Measurements from ENCODE around the gene ALG11. TPM values are rescaled to one million over a fixed set of nuclear protein-coding genes. Genes with fewer than 3 reads are reported as not detected.

The ALG11 gene
- total RNA-seq, 1 experiment from 2014 or later = 22.6 TPM

DNA sequence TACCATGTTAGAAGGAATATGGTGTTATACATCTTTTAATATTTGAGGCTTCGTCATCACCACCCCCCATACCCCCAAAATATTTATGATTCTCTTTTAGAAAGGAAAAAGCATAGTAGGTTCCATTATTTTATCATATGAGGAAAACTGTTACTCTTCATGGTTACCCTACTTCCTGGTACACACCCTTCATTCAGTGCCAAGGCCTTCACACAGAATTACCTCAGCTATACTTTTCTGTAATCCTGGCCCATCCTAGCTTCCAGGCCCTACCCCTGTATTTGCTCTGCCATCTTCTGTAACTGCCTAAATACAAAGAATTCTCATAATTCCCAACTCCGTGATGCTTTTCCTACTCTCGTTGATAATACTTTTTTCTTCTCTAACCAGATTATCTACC lies 8.0 kb downstream of the ALG11 start:
- H3K9me2 ChIP-seq (ENCODE audit: insufficient read depth) = no peaks in the 10 kb centered on the region
- H3K27ac ChIP-seq (ENCODE audit: low read depth, low read length) = no peak overlapping the region

DNA sequence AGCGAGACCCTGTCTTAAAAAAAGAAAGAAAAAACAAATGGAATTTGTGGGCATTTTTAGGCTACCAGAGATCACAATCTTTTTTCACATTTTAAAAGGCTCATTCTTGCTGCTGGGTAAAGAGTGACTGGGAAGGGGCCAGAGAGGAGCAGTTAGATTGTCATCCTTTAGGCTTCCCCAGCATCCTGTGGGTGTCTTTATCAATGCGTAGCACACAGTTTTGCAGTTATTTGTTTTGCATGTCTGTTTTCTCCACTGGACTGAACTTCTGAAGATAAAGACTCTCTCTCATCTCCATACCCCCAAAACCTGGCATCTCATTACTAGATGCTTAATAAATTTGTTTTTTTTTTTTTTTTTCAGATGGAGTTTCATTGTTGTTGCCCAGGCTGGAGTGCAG lies 10.2 kb downstream of the ALG11 start:
- Histone ChIP-seq H3K4me2 (ENCODE audit: low read length) (no peak overlapping the region), H3K9me3 (ENCODE audit: control insufficient read depth in 1 of 2, insufficient read depth in 1 of 2, low read depth in 1 of 2, low read length in 2 of 2) (no peaks in the 10 kb centered on the region), H3K27ac (ENCODE audit: low read depth, low read length) (no peak overlapping the region), H2AFZ (ENCODE audit: low read depth, low read length, poor library complexity, severe bottlenecking) (no peak overlapping the region), H3K79me2 (ENCODE audit: insufficient read depth, low read length) (peaks cover 14% of the 10 kb centered on the region), H3K4me3 (replicated peaks in 1 of 2; ENCODE audit: low read depth in 1 of 2, low read length in 2 of 2) (no peak overlapping the region), H3K36me3 (ENCODE audit: control insufficient read depth in 1 of 2, insufficient read depth in 2 of 2, low read length in 2 of 2) (peaks cover 7 to 10% of the 10 kb centered on the region in 2 experiments; a peak in 3 of 4 replicates), H3K9ac (ENCODE audit: low read length) (no peak overlapping the region), H3K27me3 (ENCODE audit: insufficient read depth, low read length) (no peaks in the 10 kb centered on the region), H4K20me1 (ENCODE audit: insufficient read depth) (no peaks in the 10 kb centered on the region), H3K4me1 (ENCODE audit: control insufficient read depth in 1 of 2, insufficient read depth in 2 of 2, low read length in 2 of 2) (no peaks in the 10 kb centered on the region), H3K9me2 (ENCODE audit: insufficient read depth) (no peaks in the 10 kb centered on the region)
- CTCF ChIA-PET = no interaction called here
- no peak for DNase-seq (ENCODE audit: low read depth, low spot score)
- intact Hi-C loops (cut with micrococcal nuclease) = no loop called here
- no peak for ATAC-seq
- POLR2A ChIA-PET = no interaction called here
- RAD21 ChIA-PET (ENCODE audit: low non-redundant PET in 1 of 2, low total read pairs in 2 of 2, uncharacterized antibody in 2 of 2, unreplicated experiment in 2 of 2) = no interaction called here
- BruUV-seq (replicated peaks) = no TSS peak
- TF ChIP-seq POLR2AphosphoS5 (IDR thresholded peaks at IDR 0.05; ENCODE audit: low read depth, low read length) = no peak
- no peak for TF ChIP-seq ELF1 (IDR thresholded peaks at IDR 0.05; ENCODE audit: borderline replicate concordance, low read depth)
- TF ChIP-seq, protein P1, sequence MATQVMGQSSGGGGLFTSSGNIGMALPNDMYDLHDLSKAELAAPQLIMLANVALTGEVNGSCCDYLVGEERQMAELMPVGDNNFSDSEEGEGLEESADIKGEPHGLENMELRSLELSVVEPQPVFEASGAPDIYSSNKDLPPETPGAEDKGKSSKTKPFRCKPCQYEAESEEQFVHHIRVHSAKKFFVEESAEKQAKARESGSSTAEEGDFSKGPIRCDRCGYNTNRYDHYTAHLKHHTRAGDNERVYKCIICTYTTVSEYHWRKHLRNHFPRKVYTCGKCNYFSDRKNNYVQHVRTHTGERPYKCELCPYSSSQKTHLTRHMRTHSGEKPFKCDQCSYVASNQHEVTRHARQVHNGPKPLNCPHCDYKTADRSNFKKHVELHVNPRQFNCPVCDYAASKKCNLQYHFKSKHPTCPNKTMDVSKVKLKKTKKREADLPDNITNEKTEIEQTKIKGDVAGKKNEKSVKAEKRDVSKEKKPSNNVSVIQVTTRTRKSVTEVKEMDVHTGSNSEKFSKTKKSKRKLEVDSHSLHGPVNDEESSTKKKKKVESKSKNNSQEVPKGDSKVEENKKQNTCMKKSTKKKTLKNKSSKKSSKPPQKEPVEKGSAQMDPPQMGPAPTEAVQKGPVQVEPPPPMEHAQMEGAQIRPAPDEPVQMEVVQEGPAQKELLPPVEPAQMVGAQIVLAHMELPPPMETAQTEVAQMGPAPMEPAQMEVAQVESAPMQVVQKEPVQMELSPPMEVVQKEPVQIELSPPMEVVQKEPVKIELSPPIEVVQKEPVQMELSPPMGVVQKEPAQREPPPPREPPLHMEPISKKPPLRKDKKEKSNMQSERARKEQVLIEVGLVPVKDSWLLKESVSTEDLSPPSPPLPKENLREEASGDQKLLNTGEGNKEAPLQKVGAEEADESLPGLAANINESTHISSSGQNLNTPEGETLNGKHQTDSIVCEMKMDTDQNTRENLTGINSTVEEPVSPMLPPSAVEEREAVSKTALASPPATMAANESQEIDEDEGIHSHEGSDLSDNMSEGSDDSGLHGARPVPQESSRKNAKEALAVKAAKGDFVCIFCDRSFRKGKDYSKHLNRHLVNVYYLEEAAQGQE (IDR thresholded peaks at IDR 0.05; ENCODE audit: low read depth) = no peak
- TF ChIP-seq RAD21 (IDR thresholded peaks at IDR 0.05; ENCODE audit: low read depth) = no peak
- TF ChIP-seq FOSL1 (IDR thresholded peaks at IDR 0.05; ENCODE audit: low read depth) = no peak
- TF ChIP-seq CEBPB (IDR thresholded peaks at IDR 0.05; ENCODE audit: low read depth) = no peak
- TF ChIP-seq, protein P2, sequence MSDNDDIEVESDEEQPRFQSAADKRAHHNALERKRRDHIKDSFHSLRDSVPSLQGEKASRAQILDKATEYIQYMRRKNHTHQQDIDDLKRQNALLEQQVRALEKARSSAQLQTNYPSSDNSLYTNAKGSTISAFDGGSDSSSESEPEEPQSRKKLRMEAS (IDR thresholded peaks at IDR 0.05) = no peak
- no peak for TF ChIP-seq EGR1 (IDR thresholded peaks at IDR 0.05; ENCODE audit: low read depth)
- no peak for TF ChIP-seq SP1 (IDR thresholded peaks at IDR 0.05; ENCODE audit: low read depth)
- TF ChIP-seq YY1 (IDR thresholded peaks at IDR 0.05; ENCODE audit: extremely low read depth, insufficient replicate concordance, low read depth, low read length) = no peak
- TF ChIP-seq EZH2 (IDR thresholded peaks at IDR 0.05) = no peak
- TF ChIP-seq JUND (IDR thresholded peaks at IDR 0.05) = no peak

More for the DNA sequence above, 8.0 kb downstream of the ALG11 start:
- Histone ChIP-seq H2AFZ (ENCODE audit: low read depth, low read length, poor library complexity, severe bottlenecking) (no peak overlapping the region), H4K20me1 (ENCODE audit: insufficient read depth) (no peaks in the 10 kb centered on the region), H3K4me1 (ENCODE audit: control insufficient read depth in 1 of 2, insufficient read depth in 2 of 2, low read length in 2 of 2) (no peaks in the 10 kb centered on the region), H3K4me2 (ENCODE audit: low read length) (no peak overlapping the region), H3K9me3 (ENCODE audit: control insufficient read depth in 1 of 2, insufficient read depth in 1 of 2, low read depth in 1 of 2, low read length in 2 of 2) (no peaks in the 10 kb centered on the region), H3K27me3 (ENCODE audit: insufficient read depth, low read length) (no peaks in the 10 kb centered on the region), H3K79me2 (ENCODE audit: insufficient read depth, low read length) (peaks cover 18% of the 10 kb centered on the region), H3K9ac (ENCODE audit: low read length) (no peak overlapping the region), H3K4me3 (replicated peaks in 1 of 2; ENCODE audit: low read depth in 1 of 2, low read length in 2 of 2) (no peak overlapping the region), H3K36me3 (ENCODE audit: control insufficient read depth in 1 of 2, insufficient read depth in 2 of 2, low read length in 2 of 2) (peaks cover 7 to 10% of the 10 kb centered on the region in 2 experiments; a peak in 3 of 4 replicates)
- BruUV-seq (replicated peaks) = no TSS peak
- ATAC-seq (no peak), DNase-seq (ENCODE audit: low read depth, low spot score) (no peak)
- CTCF ChIA-PET = no interaction called here
- intact Hi-C loops (cut with micrococcal nuclease) = no loop called here
- TF ChIP-seq EGR1 (IDR thresholded peaks at IDR 0.05; ENCODE audit: low read depth) (no peak), JUND (IDR thresholded peaks at IDR 0.05) (no peak), ELF1 (IDR thresholded peaks at IDR 0.05; ENCODE audit: borderline replicate concordance, low read depth) (no peak), YY1 (IDR thresholded peaks at IDR 0.05; ENCODE audit: extremely low read depth, insufficient replicate concordance, low read depth, low read length) (no peak), POLR2A (IDR thresholded peaks at IDR 0.05; ENCODE audit: borderline replicate concordance, extremely low read depth, insufficient read depth, insufficient read length) (no peak), EZH2phosphoT487 (IDR thresholded peaks at IDR 0.05; ENCODE audit: borderline replicate concordance) (no peak)
- TF ChIP-seq, protein P3, sequence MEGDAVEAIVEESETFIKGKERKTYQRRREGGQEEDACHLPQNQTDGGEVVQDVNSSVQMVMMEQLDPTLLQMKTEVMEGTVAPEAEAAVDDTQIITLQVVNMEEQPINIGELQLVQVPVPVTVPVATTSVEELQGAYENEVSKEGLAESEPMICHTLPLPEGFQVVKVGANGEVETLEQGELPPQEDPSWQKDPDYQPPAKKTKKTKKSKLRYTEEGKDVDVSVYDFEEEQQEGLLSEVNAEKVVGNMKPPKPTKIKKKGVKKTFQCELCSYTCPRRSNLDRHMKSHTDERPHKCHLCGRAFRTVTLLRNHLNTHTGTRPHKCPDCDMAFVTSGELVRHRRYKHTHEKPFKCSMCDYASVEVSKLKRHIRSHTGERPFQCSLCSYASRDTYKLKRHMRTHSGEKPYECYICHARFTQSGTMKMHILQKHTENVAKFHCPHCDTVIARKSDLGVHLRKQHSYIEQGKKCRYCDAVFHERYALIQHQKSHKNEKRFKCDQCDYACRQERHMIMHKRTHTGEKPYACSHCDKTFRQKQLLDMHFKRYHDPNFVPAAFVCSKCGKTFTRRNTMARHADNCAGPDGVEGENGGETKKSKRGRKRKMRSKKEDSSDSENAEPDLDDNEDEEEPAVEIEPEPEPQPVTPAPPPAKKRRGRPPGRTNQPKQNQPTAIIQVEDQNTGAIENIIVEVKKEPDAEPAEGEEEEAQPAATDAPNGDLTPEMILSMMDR (IDR thresholded peaks at IDR 0.05 in 2 of 3, conservative IDR thresholded peaks at IDR 0.05 in 1 of 3; ENCODE audit: borderline replicate concordance in 1 of 3, insufficient read depth in 1 of 3, low read depth in 2 of 3, low read length in 2 of 3) = no peak
- RAD21 ChIA-PET (ENCODE audit: low non-redundant PET in 1 of 2, low total read pairs in 2 of 2, uncharacterized antibody in 2 of 2, unreplicated experiment in 2 of 2) = no interaction called here
- POLR2A ChIA-PET = no interaction called here

Data from HCT116 (cell line).